Neural progenitor cell (in vitro differentiated cells): ENCODE data around the gene SYDE2. TPM values are rescaled to one million over a fixed set of nuclear protein-coding genes. Genes with fewer than 3 reads are reported as not detected.
A peak's percentile ranks its signal among the peaks of the same experiment; 100 is the strongest.
"Not testable (repeated sequence)": the region's sequence is repeated elsewhere in the genome, so short reads cannot be mapped to it uniquely, and the experiment has no call there.

Source experiments
- DNase-seq: peaks from one replicate; pipeline ENCODE4 v3.0.0-alpha.2; 2016; ENCODE audit warnings: low spot score
- H2AFZ ChIP-seq: fragments of 200-600 bp; sonication (generic); replicated peaks from 2 replicates; pipeline ENCODE4 v1.6.1; 2016; ENCODE audit warnings: antibody characterized with exemption
- H3F3A ChIP-seq: fragments of 200-600 bp; sonication (generic); 2 replicates; pipeline ENCODE4 v1.6.1; 2016; ENCODE audit warnings: antibody characterized with exemption, low read depth
- H3K27ac ChIP-seq: fragments of 200-600 bp; sonication (generic); 2 replicates; pipeline ENCODE4 v1.5.1; 2016; ENCODE audit warnings: mild to moderate bottlenecking
- H3K27me3 ChIP-seq: fragments of 200-600 bp; sonication (generic); 2 replicates; pipeline ENCODE4 v1.6.1; 2016; ENCODE audit warnings: mild to moderate bottlenecking, moderate library complexity
- H3K36me3 ChIP-seq: fragments of 200-600 bp; sonication (generic); 2 replicates; pipeline ENCODE4 v1.5.1; 2016
- H3K4me1 ChIP-seq: fragments of 200-600 bp; sonication (generic); 2 replicates; pipeline ENCODE4 v1.6.1; 2016; ENCODE audit warnings: mixed run types
- H3K4me2 ChIP-seq: fragments of 200-600 bp; sonication (generic); 2 replicates; pipeline ENCODE4 v1.6.1; 2016
- H3K4me3 ChIP-seq: fragments of 200-600 bp; sonication (generic); 2 replicates; pipeline ENCODE4 v1.5.1; 2016
- H3K79me2 ChIP-seq: fragments of 200-600 bp; sonication (generic); 2 replicates; pipeline ENCODE4 v1.6.1; 2016; ENCODE audit warnings: low read depth
- H3K9ac ChIP-seq: fragments of 200-600 bp; sonication (generic); 2 replicates; pipeline ENCODE4 v1.6.1; 2016
- H3K9me3 ChIP-seq: fragments of 200-600 bp; sonication (generic); 2 replicates; pipeline ENCODE4 v1.5.1; 2016; ENCODE audit warnings: low read depth
- H4K20me1 ChIP-seq: fragments of 200-600 bp; sonication (generic); 2 replicates; pipeline ENCODE4 v1.6.1; 2016; ENCODE audit warnings: low read depth
- H3K27ac Mint-ChIP-seq: 3 replicates; pipeline ENCODE4 v1.8.0; 2021; ENCODE audit warnings: mixed read lengths
- H3K27me3 Mint-ChIP-seq: 2 replicates; pipeline ENCODE4 v1.8.0; 2022; ENCODE audit warnings: low read depth, mild to moderate bottlenecking, inconsistent platforms, moderate library complexity, mixed read lengths; ENCODE audit not compliant: insufficient read depth
- H3K36me3 Mint-ChIP-seq: 3 replicates; pipeline ENCODE4 v1.8.0; 2021; ENCODE audit warnings: mixed read lengths
- H3K4me1 Mint-ChIP-seq: 3 replicates; pipeline ENCODE4 v1.8.0; 2021; ENCODE audit warnings: mixed read lengths
- H3K4me3 Mint-ChIP-seq: 3 replicates; pipeline ENCODE4 v1.8.0; 2021; ENCODE audit warnings: mild to moderate bottlenecking, moderate library complexity, mixed read lengths
- H3K9me3 Mint-ChIP-seq: 3 replicates; pipeline ENCODE4 v1.8.0; 2020; ENCODE audit warnings: mixed read lengths
- CTCF ChIP-seq: fragments of 200-600 bp; sonication (generic); IDR thresholded peaks from 2 replicates; pipeline ENCODE4 v1.5.1; 2017; ENCODE audit warnings: antibody characterized with exemption, mild to moderate bottlenecking
- EZH2 ChIP-seq: fragments of 200-600 bp; sonication (generic); IDR thresholded peaks from 2 replicates; pipeline ENCODE4 v1.6.1; 2017; ENCODE audit warnings: antibody characterized with exemption, mild to moderate bottlenecking, moderate library complexity
- EZH2phosphoT487 ChIP-seq: fragments of 200-600 bp; sonication (generic); IDR thresholded peaks from 2 replicates; pipeline ENCODE4 v1.6.1; 2017; ENCODE audit warnings: antibody characterized with exemption
- total RNA-seq: library from RNA; depleted of rRNA; stranded (reverse); fragments of >200 nt; gene quantifications from 2 replicates; pipeline ENCODE4 v1.2.3, GENCODE V29; 2015; ENCODE audit warnings: low replicate concordance

The SYDE2 gene
- total RNA-seq, 1 donor from 2014 or later, result 12.0 TPM

- H3K9ac ChIP-seq, result no peak overlapping the region
- H3K27me3 Mint-ChIP-seq, result peaks cover 7% of the 10 kb centered on the region
- H3K4me3 ChIP-seq, result no peak overlapping the region
- no peak overlapping the region for H3K27ac ChIP-seq
- peaks cover 18% of the 10 kb centered on the region for H3K4me1 ChIP-seq
- no peak overlapping the region for H3K4me3 Mint-ChIP-seq
- DNase-seq, result no peak
- H3K4me1 Mint-ChIP-seq, result peaks cover 31% of the 10 kb centered on the region
- H3K36me3 Mint-ChIP-seq, result no peaks in the 10 kb centered on the region
- peaks cover 16% of the 10 kb centered on the region for H4K20me1 ChIP-seq
- no peaks in the 10 kb centered on the region for H3K9me3 ChIP-seq
- H3K9me3 Mint-ChIP-seq, result no peaks in the 10 kb centered on the region
- peaks cover 73% of the 10 kb centered on the region for H3K79me2 ChIP-seq
- H3K27ac Mint-ChIP-seq, result no peak overlapping the region
- H3K36me3 ChIP-seq, result no peaks in the 10 kb centered on the region
- TF ChIP-seq CTCF (no peak), EZH2phosphoT487 (no peak), EZH2 (no peak)
- peaks cover 6% of the 10 kb centered on the region for H3K27me3 ChIP-seq
- H3F3A ChIP-seq, result peaks cover 23% of the 10 kb centered on the region
- H3K4me2 ChIP-seq, result no peak overlapping the region
- H2AFZ ChIP-seq, result no peak overlapping the region
Observed at GRCh38 chr1:85196358-85196757, 4.5 kb downstream of the SYDE2 start.

GRCh38 chr1:85195703-85196102 is 5.1 kb downstream of the SYDE2 start:
- H3K79me2 ChIP-seq, result peaks cover 73% of the 10 kb centered on the region
- H3K9ac ChIP-seq, result no peak overlapping the region
- H3K4me3 Mint-ChIP-seq, result no peak overlapping the region
- peaks cover 7% of the 10 kb centered on the region for H3K27me3 Mint-ChIP-seq
- H3K27ac Mint-ChIP-seq, result no peak overlapping the region
- H3K27ac ChIP-seq, result no peak overlapping the region
- no peaks in the 10 kb centered on the region for H3K36me3 ChIP-seq
- no peak overlapping the region for H2AFZ ChIP-seq
- peaks cover 16% of the 10 kb centered on the region for H3F3A ChIP-seq
- H3K4me3 ChIP-seq, result no peak overlapping the region
- H3K36me3 Mint-ChIP-seq, result no peaks in the 10 kb centered on the region
- no peaks in the 10 kb centered on the region for H3K9me3 Mint-ChIP-seq
- peaks cover 6% of the 10 kb centered on the region for H3K27me3 ChIP-seq
- H3K4me1 ChIP-seq, result peaks cover 18% of the 10 kb centered on the region
- TF ChIP-seq CTCF (no peak), EZH2phosphoT487 (no peak), EZH2 (no peak)
- no peaks in the 10 kb centered on the region for H3K9me3 ChIP-seq
- peak; percentile 25 for DNase-seq
- peaks cover 16% of the 10 kb centered on the region for H4K20me1 ChIP-seq
- no peak overlapping the region for H3K4me2 ChIP-seq
- peaks cover 31% of the 10 kb centered on the region for H3K4me1 Mint-ChIP-seq

GRCh38 chr1:85192129-85192528 is 8.7 kb downstream of the SYDE2 start:
- peaks cover 11% of the 10 kb centered on the region for H3K4me1 Mint-ChIP-seq
- H3K9me3 ChIP-seq, H3F3A ChIP-seq, H3K4me1 ChIP-seq, H3K4me2 ChIP-seq, H3K36me3 ChIP-seq, H3K36me3 Mint-ChIP-seq, DNase-seq, H3K9me3 Mint-ChIP-seq, H3K27me3 ChIP-seq, H2AFZ ChIP-seq, H3K27ac ChIP-seq, H3K4me3 Mint-ChIP-seq, H4K20me1 ChIP-seq, H3K9ac ChIP-seq, H3K27ac Mint-ChIP-seq, H3K27me3 Mint-ChIP-seq, H3K4me3 ChIP-seq: not testable (repeated sequence)
- H3K79me2 ChIP-seq, result peaks cover 47% of the 10 kb centered on the region

GRCh38 chr1:85189120-85189519 is 11.7 kb downstream of the SYDE2 start:
- Histone ChIP-seq H3K27ac (no peak overlapping the region), H3K4me2 (no peak overlapping the region), H3K9ac (no peak overlapping the region), H3K79me2 (peaks cover 37% of the 10 kb centered on the region), H3K27me3 (no peaks in the 10 kb centered on the region), H3K4me1 (no peaks in the 10 kb centered on the region), H3K9me3 (no peaks in the 10 kb centered on the region), H4K20me1 (no peaks in the 10 kb centered on the region), H3F3A (no peaks in the 10 kb centered on the region), H3K4me3 (no peak overlapping the region), H2AFZ (no peak overlapping the region), H3K36me3 (no peaks in the 10 kb centered on the region)
- Mint-ChIP-seq H3K4me3 (no peak overlapping the region), H3K36me3 (peaks cover 12% of the 10 kb centered on the region), H3K9me3 (peaks cover 5% of the 10 kb centered on the region), H3K4me1 (no peaks in the 10 kb centered on the region), H3K27ac (no peak overlapping the region), H3K27me3 (no peaks in the 10 kb centered on the region)
- DNase-seq, result no peak
- TF ChIP-seq EZH2phosphoT487, result no peak
- TF ChIP-seq CTCF, result no peak
- TF ChIP-seq EZH2, result no peak
